Fibroblast of lung (primary cell): ENCODE measurements around the gene DAB1. TPM values are rescaled to one million over a fixed set of nuclear protein-coding genes. Genes with fewer than 3 reads are reported as not detected.

ENCODE experiments used
- DNase-seq, 2 donors: peaks; one replicate each; pipeline versions ENCODE4 v3.0.0 to v3.0.0-alpha.2; 2010; ENCODE audit warnings: low read depth in 2 of 2
- H2AFZ ChIP-seq: 2 replicates; pipeline ENCODE4 v1.5.1; 2012; ENCODE audit warnings: low read length, control low read depth, inconsistent platforms
- H3K27ac ChIP-seq: 2 replicates; pipeline ENCODE4 v1.5.1; 2011; ENCODE audit warnings: low read length, control low read depth; ENCODE audit not compliant: insufficient read depth
- H3K27me3 ChIP-seq: 2 replicates; pipeline ENCODE4 v1.5.1; 2011; ENCODE audit warnings: mild to moderate bottlenecking, low read length; ENCODE audit not compliant: control insufficient read depth, insufficient read depth
- H3K36me3 ChIP-seq: 2 replicates; pipeline ENCODE4 v1.5.1; 2011; ENCODE audit warnings: low read length; ENCODE audit not compliant: control insufficient read depth, insufficient read depth
- H3K4me1 ChIP-seq: 2 replicates; pipeline ENCODE4 v1.5.1; 2011; ENCODE audit warnings: low read length; ENCODE audit not compliant: control insufficient read depth, insufficient read depth; ENCODE audit errors: extremely low read depth
- H3K4me2 ChIP-seq: 2 replicates; pipeline ENCODE4 v1.5.1; 2011; ENCODE audit warnings: low read length, control low read depth; ENCODE audit not compliant: insufficient read depth; ENCODE audit errors: extremely low read depth
- H3K4me3 ChIP-seq, 4 experiments: fragments of 200-600 bp in 1 of 4; sonication (generic) in 1 of 4; replicated peaks in 1 of 4; 2 replicates each; pipeline ENCODE4 v1.5.1; 2011 to 2016; ENCODE audit warnings: low read length in 4 of 4, low read depth in 3 of 4, mild to moderate bottlenecking in 3 of 4, control low read depth in 2 of 4, inconsistent platforms in 1 of 4, mixed read lengths in 1 of 4; ENCODE audit not compliant: insufficient read depth in 1 of 4; ENCODE audit errors: control extremely low read depth in 1 of 4
- H3K79me2 ChIP-seq: 2 replicates; pipeline ENCODE4 v1.5.1; 2012; ENCODE audit warnings: mild to moderate bottlenecking, low read length, inconsistent platforms; ENCODE audit not compliant: control insufficient read depth, insufficient read depth
- H3K9ac ChIP-seq: 2 replicates; pipeline ENCODE4 v1.5.1; 2011; ENCODE audit warnings: mild to moderate bottlenecking, low read length, control low read depth; ENCODE audit not compliant: insufficient read depth
- H3K9me3 ChIP-seq: 2 replicates; pipeline ENCODE4 v1.5.1; 2012; ENCODE audit warnings: low read depth, low read length; ENCODE audit not compliant: control insufficient read depth, insufficient read depth
- H4K20me1 ChIP-seq: 2 replicates; pipeline ENCODE4 v1.5.1; 2011; ENCODE audit warnings: low read length; ENCODE audit not compliant: control insufficient read depth, insufficient read depth; ENCODE audit errors: extremely low read depth
- CTCF ChIP-seq, 2 donors: IDR thresholded peaks in 1 of 2; conservative IDR thresholded peaks in 1 of 2; 1 replicate in 1 of 2; 2 replicates in 1 of 2; pipeline ENCODE4 v1.5.1; 2011 to 2012; ENCODE audit warnings: low read length in 2 of 2, control low read depth in 1 of 2, inconsistent platforms in 1 of 2, low read depth in 1 of 2, mild to moderate bottlenecking in 1 of 2
- EZH2 ChIP-seq: IDR thresholded peaks from 2 replicates; pipeline ENCODE4 v1.5.1; 2012; ENCODE audit warnings: low read length, control low read depth, mild to moderate bottlenecking; ENCODE audit errors: missing control alignments
- polyA plus RNA-seq, 2 donors: library from polyadenylated mRNA; depleted of rRNA in 1 of 2; stranded (reverse) in 1 of 2; unstranded in 1 of 2; fragments of >200 nt; gene quantifications; 2 replicates each; pipeline ENCODE4 v1.2.1, GENCODE V29; 2011 to 2012; ENCODE audit warnings: missing spikeins in 1 of 2
- total RNA-seq: library from RNA; depleted of rRNA; stranded (reverse); fragments of >200 nt; gene quantifications from 2 replicates; pipeline ENCODE4 v1.2.1, GENCODE V29; 2014

DAB1 gene
- total and polyA plus RNA-seq, 2 donors (not counting 1 experiment from before 2014, with no cell fraction given): 0.17 to 2.0 TPM

- Histone ChIP-seq H3K9ac (no peak overlapping the region), H4K20me1 (no peaks in the 10 kb centered on the region), H3K4me3 (no peak overlapping the region), H3K36me3 (no peaks in the 10 kb centered on the region), H3K9me3 (no peaks in the 10 kb centered on the region), H3K27me3 (no peaks in the 10 kb centered on the region), H2AFZ (no peak overlapping the region), H3K4me2 (no peak overlapping the region), H3K27ac (no peak overlapping the region), H3K4me1 (no peaks in the 10 kb centered on the region), H3K79me2 (no peaks in the 10 kb centered on the region)
- no peak for DNase-seq
- TF ChIP-seq CTCF (conservative IDR thresholded peaks at IDR 0.05 in 1 of 2, IDR thresholded peaks at IDR 0.05 in 1 of 2; ENCODE audit: low read depth in 1 of 2, low read length in 2 of 2): no peak
- TF ChIP-seq EZH2: no peak
These were observed 17.4 kb downstream of the DAB1 start for GRCh38 chr1:57406428-57406970.

- peak in 1 of 2 donors; percentile 21 for DNase-seq
- no peak overlapping the region for H3K9ac ChIP-seq
These were observed 19.0 kb downstream of the DAB1 start for GRCh38 chr1:57404884-57405283.

GRCh38 chr1:57403201-57403600 is 20.7 kb downstream of the DAB1 start:
- no peaks in the 10 kb centered on the region for H3K79me2 ChIP-seq
- H3K4me1 ChIP-seq: no peaks in the 10 kb centered on the region

More at GRCh38 chr1:57404884-57405283, 19.0 kb downstream of the DAB1 start:
- Histone ChIP-seq H3K4me1 (no peaks in the 10 kb centered on the region), H2AFZ (no peak overlapping the region), H3K9me3 (no peaks in the 10 kb centered on the region), H3K36me3 (no peaks in the 10 kb centered on the region), H3K79me2 (no peaks in the 10 kb centered on the region), H3K27me3 (no peaks in the 10 kb centered on the region), H3K27ac (no peak overlapping the region), H4K20me1 (no peaks in the 10 kb centered on the region), H3K4me2 (no peak overlapping the region), H3K4me3 (no peak overlapping the region)
- no peak for TF ChIP-seq CTCF (conservative IDR thresholded peaks at IDR 0.05 in 1 of 2, IDR thresholded peaks at IDR 0.05 in 1 of 2; ENCODE audit: low read depth in 1 of 2, low read length in 2 of 2)
- no peak for TF ChIP-seq EZH2

More at GRCh38 chr1:57403201-57403600, 20.7 kb downstream of the DAB1 start:
- no peak overlapping the region for H2AFZ ChIP-seq
- no peaks in the 10 kb centered on the region for H3K27me3 ChIP-seq
- no peaks in the 10 kb centered on the region for H3K9me3 ChIP-seq
- no peak overlapping the region for H3K4me3 ChIP-seq
- no peak for TF ChIP-seq EZH2
- TF ChIP-seq CTCF (conservative IDR thresholded peaks at IDR 0.05 in 1 of 2, IDR thresholded peaks at IDR 0.05 in 1 of 2; ENCODE audit: low read depth in 1 of 2, low read length in 2 of 2): no peak
- H3K9ac ChIP-seq: no peak overlapping the region
- no peaks in the 10 kb centered on the region for H3K36me3 ChIP-seq
- no peak overlapping the region for H3K4me2 ChIP-seq
- no peak for DNase-seq
- no peak overlapping the region for H3K27ac ChIP-seq
- no peaks in the 10 kb centered on the region for H4K20me1 ChIP-seq
